Transverse colon (tissue), 4 donors: ENCODE results near the gene LSM7. TPM values are rescaled to one million over a fixed set of nuclear protein-coding genes. Genes with fewer than 3 reads are reported as not detected.
A peak's percentile ranks its signal among the peaks of the same experiment; 100 is the strongest.

Experiments
- DNase-seq: peaks from one replicate; pipeline ENCODE4 v3.0.0-alpha.2; 2019
- H3K27ac ChIP-seq, 4 donors: fragments of 200-600 bp; sonication (generic); 2 replicates each; pipeline ENCODE4 v1.5.1; 2016 to 2018; ENCODE audit warnings: inconsistent platforms in 4 of 4
- H3K27me3 ChIP-seq: fragments of 200-600 bp; sonication (generic); 2 replicates; pipeline ENCODE4 v1.5.1; 2017; ENCODE audit warnings: inconsistent platforms
- H3K36me3 ChIP-seq, 4 donors: fragments of 200-600 bp; sonication (generic); 2 replicates each; pipeline ENCODE4 v1.5.1; 2017 to 2019; ENCODE audit warnings: inconsistent platforms in 4 of 4
- H3K4me1 ChIP-seq, 4 donors: fragments of 200-600 bp; sonication (generic); 2 replicates each; pipeline ENCODE4 v1.5.1; 2017 to 2020; ENCODE audit warnings: inconsistent platforms in 4 of 4
- H3K4me3 ChIP-seq, 4 donors: fragments of 200-600 bp; sonication (generic); 1 replicate in 1 of 4; 2 replicates in 3 of 4; pipeline versions ENCODE4 v1.5.1 to v1.6.1; 2017 to 2019; ENCODE audit warnings: inconsistent platforms in 4 of 4
- H3K9me3 ChIP-seq, 2 donors: fragments of 200-600 bp; sonication (generic); 2 replicates each; pipeline ENCODE4 v1.5.1; 2017 to 2019; ENCODE audit warnings: inconsistent platforms in 2 of 2
- EP300 ChIP-seq: sonication (generic); formaldehyde crosslinking; IDR thresholded peaks from one replicate; pipeline ENCODE4 v1.6.1; 2017; ENCODE audit warnings: antibody characterized with exemption, low read depth
- POLR2A ChIP-seq: fragments of 450-650 bp; IDR thresholded peaks from one replicate; pipeline ENCODE4 v1.6.1; 2016; ENCODE audit warnings: antibody characterized with exemption, mild to moderate bottlenecking, moderate library complexity
- POLR2AphosphoS5 ChIP-seq, 3 donors: sonication (generic); formaldehyde crosslinking; IDR thresholded peaks; one replicate each; pipeline ENCODE4 v1.6.1; 2016; ENCODE audit warnings: antibody characterized with exemption in 3 of 3
- WGBS, 2 donors: methylation state at CpG; one replicate each; pipeline ENCODE4 v1.1.5; 2018; ENCODE audit warnings: low coverage in 1 of 2; 5-methylcytosine and 5-hydroxymethylcytosine counted together
- in situ Hi-C, 4 donors: fragments of 200-750 bp; cut with MboI; loops; one replicate each; pipeline versions ENCODE4 v1.15.0 to v1.15.1; 2017; ENCODE audit warnings: low sequenced_read_pairs in 3 of 4, low pct_ligation_motif_present in 1 of 4, low pct_unique_long_range_greater_than_20kb in 1 of 4
- intact Hi-C: fragments of 100-400 bp; cut with DNase I; formaldehyde crosslinking; loops from one replicate; pipeline ENCODE4 v1.15.1; 2023; ENCODE audit warnings: low total_unique reads
- total RNA-seq, 4 donors: library from RNA; depleted of rRNA; stranded (reverse); fragments of >200 nt; gene quantifications; one replicate each; pipeline ENCODE4 v1.1.0, GENCODE V29; 2016
- TF ChIP-seq, protein P1 (sequence below), 5 experiments: fragments of 200-600 bp in 3 of 5; fragments of 450-650 bp in 2 of 5; sonication (generic) in 3 of 5; IDR thresholded peaks; 1 replicate in 2 of 5; 2 replicates in 3 of 5; pipeline ENCODE4 v1.5.1; 2016 to 2017; ENCODE audit warnings: antibody characterized with exemption in 5 of 5, inconsistent platforms in 3 of 5, mild to moderate bottlenecking in 2 of 5, moderate library complexity in 1 of 5

LSM7 gene
- total RNA-seq, 4 donors from 2014 or later: 62.9 to 151 (median 132) TPM

DNA sequence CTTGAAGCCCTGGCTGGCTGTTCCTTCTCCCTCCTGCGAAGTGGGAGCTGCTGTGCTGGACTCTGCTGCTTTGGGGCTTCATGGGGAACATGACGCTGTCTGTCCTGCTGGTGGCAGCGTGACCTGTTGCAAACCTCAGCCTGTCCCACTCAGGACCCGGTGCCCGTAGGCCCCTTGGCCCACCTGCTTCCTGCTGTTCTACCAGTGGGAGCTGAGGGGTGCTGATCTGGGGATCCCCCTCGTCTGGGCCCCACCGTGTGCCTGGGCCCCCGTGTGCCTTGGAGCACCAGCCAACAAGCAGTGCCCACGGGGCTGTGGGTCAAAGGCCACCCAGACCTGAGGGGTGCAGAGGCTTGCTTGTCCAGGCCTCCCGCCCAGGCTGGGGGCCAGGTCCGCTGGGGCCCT lies 5.4 kb upstream of the LSM7 start:
- intact Hi-C loops (no loop called here), in situ Hi-C loops (no loop called here)
- TF ChIP-seq EP300 (no peak), POLR2A (no peak), POLR2AphosphoS5 (IDR thresholded peaks at IDR 0.05) (no peak)
- TF ChIP-seq, protein P1, sequence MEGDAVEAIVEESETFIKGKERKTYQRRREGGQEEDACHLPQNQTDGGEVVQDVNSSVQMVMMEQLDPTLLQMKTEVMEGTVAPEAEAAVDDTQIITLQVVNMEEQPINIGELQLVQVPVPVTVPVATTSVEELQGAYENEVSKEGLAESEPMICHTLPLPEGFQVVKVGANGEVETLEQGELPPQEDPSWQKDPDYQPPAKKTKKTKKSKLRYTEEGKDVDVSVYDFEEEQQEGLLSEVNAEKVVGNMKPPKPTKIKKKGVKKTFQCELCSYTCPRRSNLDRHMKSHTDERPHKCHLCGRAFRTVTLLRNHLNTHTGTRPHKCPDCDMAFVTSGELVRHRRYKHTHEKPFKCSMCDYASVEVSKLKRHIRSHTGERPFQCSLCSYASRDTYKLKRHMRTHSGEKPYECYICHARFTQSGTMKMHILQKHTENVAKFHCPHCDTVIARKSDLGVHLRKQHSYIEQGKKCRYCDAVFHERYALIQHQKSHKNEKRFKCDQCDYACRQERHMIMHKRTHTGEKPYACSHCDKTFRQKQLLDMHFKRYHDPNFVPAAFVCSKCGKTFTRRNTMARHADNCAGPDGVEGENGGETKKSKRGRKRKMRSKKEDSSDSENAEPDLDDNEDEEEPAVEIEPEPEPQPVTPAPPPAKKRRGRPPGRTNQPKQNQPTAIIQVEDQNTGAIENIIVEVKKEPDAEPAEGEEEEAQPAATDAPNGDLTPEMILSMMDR (IDR thresholded peaks at IDR 0.05): no peak
- WGBS, 2 donors: 54% methylated on average over 4 of the region's 11 CpGs; no CpG with 5 or more reads in 1 of the 2 donors
- DNase-seq: no peak
- no peaks in the 10 kb centered on the region for H3K27me3 ChIP-seq
- H3K4me3 ChIP-seq: no peak overlapping the region
- peak overlapping the region; percentile 60 to 88 (median 78) for H3K27ac ChIP-seq
- H3K9me3 ChIP-seq: no peaks in the 10 kb centered on the region
- H3K4me1 ChIP-seq: peaks cover 37 to 57% (median 50%) of the 10 kb centered on the region in 4 donors
- H3K36me3 ChIP-seq: no peaks in the 10 kb centered on the region

DNA sequence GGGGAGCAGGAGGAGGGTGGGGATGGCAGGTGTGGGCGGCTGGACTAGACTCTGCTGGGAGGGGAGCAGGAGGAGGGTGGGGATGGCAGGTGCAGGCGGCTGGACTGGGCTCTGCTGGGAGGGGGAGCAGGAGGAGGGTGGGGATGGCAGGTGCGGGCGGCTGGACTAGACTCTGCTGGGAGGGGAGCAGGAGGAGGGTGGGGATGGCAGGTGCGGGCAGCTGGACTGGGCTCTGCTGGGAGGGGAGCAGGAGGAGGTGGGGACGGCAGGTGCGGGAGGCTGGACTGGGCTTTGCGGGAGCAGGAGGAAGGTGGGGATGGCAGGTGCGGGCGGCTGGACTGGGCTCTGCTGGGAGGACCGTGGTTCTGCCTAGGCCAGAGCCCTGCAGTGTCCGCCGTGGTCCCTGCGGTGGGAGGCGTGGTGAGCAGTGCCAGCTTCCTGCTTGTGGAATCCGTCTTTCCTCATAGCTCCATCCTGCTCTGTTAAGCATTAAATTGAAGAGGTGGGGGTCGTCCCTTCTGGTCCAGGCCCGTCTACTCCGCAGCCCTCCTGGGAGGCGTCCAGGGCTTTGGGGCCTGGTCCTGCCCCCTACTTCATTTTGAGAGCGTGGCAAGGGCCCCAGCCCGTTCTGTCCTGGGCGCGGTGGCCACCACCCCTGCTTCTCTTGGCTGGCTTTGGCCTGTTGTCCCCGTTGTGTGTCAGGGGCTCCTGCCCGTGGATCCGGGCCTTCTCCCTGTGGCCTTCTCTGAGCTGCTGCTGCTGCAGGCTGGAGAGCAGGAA lies 4.8 kb upstream of the LSM7 start:
- Histone ChIP-seq H3K27ac (peak overlapping the region; percentile 88 to 94 (median 90)), H3K4me3 (peak overlapping the region in 2 of 4 donors; percentile 13 to 16), H3K9me3 (no peaks in the 10 kb centered on the region), H3K27me3 (no peaks in the 10 kb centered on the region), H3K36me3 (no peaks in the 10 kb centered on the region), H3K4me1 (peaks cover 37 to 57% (median 50%) of the 10 kb centered on the region in 4 donors)
- TF ChIP-seq POLR2A: no peak
- no peak for TF ChIP-seq EP300
- TF ChIP-seq, protein P1 (IDR thresholded peaks at IDR 0.05): no peak
- no peak for TF ChIP-seq POLR2AphosphoS5 (IDR thresholded peaks at IDR 0.05)
- intact Hi-C loops (no loop called here), in situ Hi-C loops (no loop called here)
- peak; percentile 64 for DNase-seq
- WGBS, 2 donors: 40 to 54% methylated on average over 1 to 25 of the region's 27 CpGs

DNA sequence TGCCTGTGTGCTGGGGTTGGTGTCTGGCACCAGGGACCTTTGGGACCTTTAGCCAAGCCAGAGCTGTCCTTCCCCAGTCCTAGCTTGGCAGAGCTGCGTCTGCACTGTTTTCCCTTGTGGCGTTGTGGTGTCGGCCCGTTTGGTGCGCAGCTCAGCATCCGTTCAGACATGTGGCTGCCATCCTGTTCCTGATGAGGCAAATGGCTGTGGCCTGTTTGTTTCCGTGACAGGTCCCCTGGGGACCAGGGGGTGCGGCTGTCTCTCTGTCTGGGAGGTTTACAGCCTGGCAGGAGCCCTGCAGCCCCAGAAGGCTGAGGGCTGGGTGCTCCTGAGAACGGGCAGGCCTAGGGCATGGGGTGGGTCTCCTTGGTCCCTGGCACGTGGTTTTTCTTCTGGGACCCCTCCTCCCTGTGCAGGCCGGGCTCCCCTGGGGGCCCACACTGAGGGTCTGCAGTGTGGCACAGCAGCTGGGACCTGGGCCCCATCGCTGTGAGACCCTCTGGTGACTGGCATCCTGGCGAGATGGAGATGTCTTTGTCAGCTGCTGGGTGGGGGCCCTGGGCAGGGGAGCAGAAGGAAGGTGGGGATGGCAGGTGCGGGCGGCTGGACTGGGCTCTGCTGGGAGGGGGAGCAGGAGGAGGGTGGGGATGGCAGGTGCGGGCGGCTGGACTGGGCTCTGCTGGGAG lies 4.1 kb upstream of the LSM7 start:
- DNase-seq: peak; percentile 69
- Histone ChIP-seq H3K27ac (peak overlapping the region; percentile 88 to 94 (median 90)), H3K27me3 (no peaks in the 10 kb centered on the region), H3K4me1 (peaks cover 37 to 62% (median 54%) of the 10 kb centered on the region in 4 donors), H3K36me3 (no peaks in the 10 kb centered on the region), H3K4me3 (peak overlapping the region in 2 of 4 donors; percentile 5 to 10), H3K9me3 (no peaks in the 10 kb centered on the region)
- peak; percentile 13 to 40 (median 25) for TF ChIP-seq POLR2AphosphoS5 (IDR thresholded peaks at IDR 0.05)
- peak; percentile 31 for TF ChIP-seq POLR2A
- TF ChIP-seq EP300: no peak
- WGBS, 2 donors: 24% methylated on average over 8 of the region's 17 CpGs; no CpG with 5 or more reads in 1 of the 2 donors
- in situ Hi-C loops: no loop called here
- intact Hi-C loops: no loop called here

- TF ChIP-seq POLR2A (no peak), EP300 (no peak), POLR2AphosphoS5 (IDR thresholded peaks at IDR 0.05) (no peak)
- TF ChIP-seq, protein P1 (IDR thresholded peaks at IDR 0.05): no peak
- Histone ChIP-seq H3K27me3 (no peaks in the 10 kb centered on the region), H3K9me3 (no peaks in the 10 kb centered on the region), H3K4me3 (peak overlapping the region in 1 of 4 donors; percentile 27), H3K36me3 (no peaks in the 10 kb centered on the region), H3K27ac (peak overlapping the region; percentile 88 to 94 (median 90)), H3K4me1 (peaks cover 44 to 70% (median 61%) of the 10 kb centered on the region in 4 donors)
- in situ Hi-C loops: no loop called here
- no peak for DNase-seq
- WGBS, 2 donors: 58% methylated on average over 12 of the region's 12 CpGs; no CpG with 5 or more reads in 1 of the 2 donors
- intact Hi-C loops: no loop called here
These were observed 3.3 kb upstream of the LSM7 start for GRCh38 chr19:2331601-2332246.
